Measurements from ENCODE around the gene COX10. TPM values are rescaled to one million over a fixed set of nuclear protein-coding genes. Genes with fewer than 3 reads are reported as not detected.

COX10 gene
- total and polyA plus RNA-seq, 10 donors, result 3.0 to 28.8 (median 14.9) TPM

- peaks cover 0 to 13% (median 4%) of the 10 kb centered on the region in 8 donors for H3K9me3 ChIP-seq
- TF ChIP-seq POLR2AphosphoS5 (IDR thresholded peaks at IDR 0.05), result no peak
- TF ChIP-seq POLR2A (IDR thresholded peaks at IDR 0.05), result no peak
- TF ChIP-seq, protein P1, sequence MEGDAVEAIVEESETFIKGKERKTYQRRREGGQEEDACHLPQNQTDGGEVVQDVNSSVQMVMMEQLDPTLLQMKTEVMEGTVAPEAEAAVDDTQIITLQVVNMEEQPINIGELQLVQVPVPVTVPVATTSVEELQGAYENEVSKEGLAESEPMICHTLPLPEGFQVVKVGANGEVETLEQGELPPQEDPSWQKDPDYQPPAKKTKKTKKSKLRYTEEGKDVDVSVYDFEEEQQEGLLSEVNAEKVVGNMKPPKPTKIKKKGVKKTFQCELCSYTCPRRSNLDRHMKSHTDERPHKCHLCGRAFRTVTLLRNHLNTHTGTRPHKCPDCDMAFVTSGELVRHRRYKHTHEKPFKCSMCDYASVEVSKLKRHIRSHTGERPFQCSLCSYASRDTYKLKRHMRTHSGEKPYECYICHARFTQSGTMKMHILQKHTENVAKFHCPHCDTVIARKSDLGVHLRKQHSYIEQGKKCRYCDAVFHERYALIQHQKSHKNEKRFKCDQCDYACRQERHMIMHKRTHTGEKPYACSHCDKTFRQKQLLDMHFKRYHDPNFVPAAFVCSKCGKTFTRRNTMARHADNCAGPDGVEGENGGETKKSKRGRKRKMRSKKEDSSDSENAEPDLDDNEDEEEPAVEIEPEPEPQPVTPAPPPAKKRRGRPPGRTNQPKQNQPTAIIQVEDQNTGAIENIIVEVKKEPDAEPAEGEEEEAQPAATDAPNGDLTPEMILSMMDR (IDR thresholded peaks at IDR 0.05 in 8 of 11, conservative IDR thresholded peaks at IDR 0.05 in 3 of 11), result no peak
- H3K4me3 ChIP-seq, result no peak overlapping the region
- no peaks in the 10 kb centered on the region for H3K27me3 ChIP-seq (replicated peaks in 1 of 7)
- no peaks in the 10 kb centered on the region for H3K4me1 ChIP-seq
- DNase-seq, result no peak
- 84 to 96% (median 90%) methylated on average over 1 of the region's 1 CpG for WGBS, 5 donors
- intact Hi-C loops (cut with DNase I; ENCODE audit: low total_unique reads), result no loop called here
- peaks cover 0 to 31% (median 0%) of the 10 kb centered on the region in 6 donors for H3K36me3 ChIP-seq
- H3K27ac ChIP-seq, result no peak overlapping the region
Observed at GRCh38 chr17:14060706-14061105, 8.6 kb upstream of the COX10 start.

- 81 to 92% (median 91%) methylated on average over 10 of the region's 10 CpGs for WGBS, 5 donors
- H3K27ac ChIP-seq, result no peak overlapping the region
- intact Hi-C loops (cut with DNase I; ENCODE audit: low total_unique reads), result no loop called here
Observed at GRCh38 chr17:14061666-14062560, 7.4 kb upstream of the COX10 start.

DNA sequence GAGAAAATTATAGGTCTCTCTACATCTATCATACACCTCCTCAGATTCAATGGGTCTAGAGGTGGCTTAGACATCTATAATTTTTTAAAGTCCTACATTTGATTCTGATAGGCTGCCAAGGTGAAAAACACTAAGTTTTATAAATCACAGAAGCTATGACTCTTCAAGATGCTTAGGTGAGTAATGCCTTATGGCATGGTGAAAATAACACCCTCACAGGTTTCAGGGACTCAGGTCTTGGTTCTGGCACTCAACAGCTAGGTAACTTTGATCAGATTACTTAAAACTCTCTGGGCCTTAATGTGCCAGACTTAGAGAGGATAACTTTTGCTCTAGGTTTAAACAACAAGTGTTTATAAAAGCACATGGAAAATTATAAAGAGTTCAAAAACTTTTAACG, 2.0 kb upstream of the COX10 start:
- H3K9me3 ChIP-seq, result peaks cover 0 to 8% (median 0%) of the 10 kb centered on the region in 8 donors
- TF ChIP-seq, protein P1 (IDR thresholded peaks at IDR 0.05 in 8 of 11, conservative IDR thresholded peaks at IDR 0.05 in 3 of 11), result no peak
- TF ChIP-seq POLR2AphosphoS5 (IDR thresholded peaks at IDR 0.05) (no peak), POLR2A (IDR thresholded peaks at IDR 0.05) (no peak)
- peaks cover 6 to 42% (median 31%) of the 10 kb centered on the region in 6 donors for H3K4me1 ChIP-seq
- WGBS, 5 donors, result 79 to 90% (median 81%) methylated on average over 1 of the region's 1 CpG
- no peaks in the 10 kb centered on the region for H3K27me3 ChIP-seq (replicated peaks in 1 of 7)
- no peak overlapping the region for H3K4me3 ChIP-seq
- intact Hi-C loops (cut with DNase I; ENCODE audit: low total_unique reads), result no loop called here
- H3K36me3 ChIP-seq, result peaks cover 0 to 7% (median 0%) of the 10 kb centered on the region in 6 donors
- no peak for DNase-seq
- H3K27ac ChIP-seq, result no peak overlapping the region

More at GRCh38 chr17:14061666-14062560, 7.4 kb upstream of the COX10 start:
- Histone ChIP-seq H3K27me3 (replicated peaks in 1 of 7) (no peaks in the 10 kb centered on the region), H3K36me3 (peaks cover 0 to 26% (median 0%) of the 10 kb centered on the region in 6 donors), H3K4me1 (peaks cover 0 to under 1% (median 0%) of the 10 kb centered on the region in 6 donors), H3K9me3 (peaks cover 0 to 8% (median 0%) of the 10 kb centered on the region in 8 donors), H3K4me3 (no peak overlapping the region)
- no peak for TF ChIP-seq POLR2AphosphoS5 (IDR thresholded peaks at IDR 0.05)
- TF ChIP-seq POLR2A (IDR thresholded peaks at IDR 0.05), result no peak
- TF ChIP-seq, protein P1 (IDR thresholded peaks at IDR 0.05 in 8 of 11, conservative IDR thresholded peaks at IDR 0.05 in 3 of 11), result no peak
- DNase-seq, result no peak

All from spleen (tissue), 11 donors.